Skeletal muscle tissue (tissue), 4 donors: ENCODE measurements around the gene MAN2C1. TPM values are rescaled to one million over a fixed set of nuclear protein-coding genes. Genes with fewer than 3 reads are reported as not detected.
"Not testable (repeated sequence)": the region's sequence is repeated elsewhere in the genome, so short reads cannot be mapped to it uniquely, and the experiment has no call there.

Experiments used
- H3K27ac ChIP-seq: one replicate; pipeline ENCODE4 v1.7.0; 2013; ENCODE audit warnings: mild to moderate bottlenecking, low read depth, low read length, inconsistent platforms
- H3K27me3 ChIP-seq, 3 donors: one replicate each; pipeline ENCODE4 v1.7.0; 2013; ENCODE audit warnings: low read length in 3 of 3; ENCODE audit not compliant: control insufficient read depth in 3 of 3, insufficient read depth in 3 of 3
- H3K36me3 ChIP-seq, 3 donors: one replicate each; pipeline ENCODE4 v1.7.0; 2013; ENCODE audit warnings: low read length in 3 of 3; ENCODE audit not compliant: control insufficient read depth in 3 of 3, insufficient read depth in 3 of 3
- H3K4me1 ChIP-seq, 3 donors: one replicate each; pipeline ENCODE4 v1.7.0; 2013; ENCODE audit warnings: low read length in 3 of 3, mild to moderate bottlenecking in 3 of 3; ENCODE audit not compliant: control insufficient read depth in 3 of 3, insufficient read depth in 3 of 3
- H3K4me3 ChIP-seq, 3 donors: one replicate each; pipeline ENCODE4 v1.7.0; 2013; ENCODE audit warnings: low read length in 3 of 3
- H3K9ac ChIP-seq, 3 donors: one replicate each; pipeline ENCODE4 v1.7.0; 2013; ENCODE audit warnings: low read length in 3 of 3, mild to moderate bottlenecking in 3 of 3, moderate library complexity in 2 of 3, low read depth in 1 of 3
- H3K9me3 ChIP-seq, 3 donors: one replicate each; pipeline ENCODE4 v1.7.0; 2013; ENCODE audit warnings: low read length in 3 of 3; ENCODE audit not compliant: control insufficient read depth in 3 of 3
- total RNA-seq: library from RNA; depleted of rRNA; stranded (reverse); fragments of >200 nt; gene quantifications from one replicate; pipeline ENCODE4 v1.2.3, GENCODE V29; 2014
- donor health status: Osteomylitis.

MAN2C1 gene
- total RNA-seq, 1 donor from 2014 or later = 80.4 TPM

- not testable (repeated sequence) for H3K27ac ChIP-seq, H3K9ac ChIP-seq, H3K9me3 ChIP-seq, H3K4me3 ChIP-seq, H3K36me3 ChIP-seq, H3K27me3 ChIP-seq
- peaks cover 7 to 12% (median 7%) of the 10 kb centered on the region in 3 donors for H3K4me1 ChIP-seq
Measured at GRCh38 chr15:75333654-75334419, 34.6 kb downstream of the MAN2C1 start.

DNA sequence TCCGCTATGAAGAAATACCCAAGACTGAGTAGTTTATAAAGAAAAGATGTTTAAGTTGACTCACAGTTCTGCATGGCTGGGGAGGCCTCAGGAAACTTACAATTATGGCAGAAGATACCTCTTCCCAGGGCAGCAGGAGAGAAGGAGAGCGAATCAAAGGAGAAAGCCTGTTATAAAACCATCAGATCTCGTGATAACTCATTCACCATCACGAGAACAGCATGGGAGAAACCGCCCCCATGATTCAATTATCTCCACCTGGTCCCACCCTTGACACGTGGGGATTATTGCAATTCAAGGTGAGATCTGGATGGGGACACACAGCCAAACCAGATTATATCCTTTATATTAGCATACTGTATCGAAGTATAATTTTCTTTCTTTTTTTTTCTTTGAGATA is 36.3 kb downstream of the MAN2C1 start:
- H3K27ac ChIP-seq, H3K4me3 ChIP-seq, H3K27me3 ChIP-seq, H3K36me3 ChIP-seq, H3K9ac ChIP-seq, H3K9me3 ChIP-seq: not testable (repeated sequence)
- peaks cover 7 to 12% (median 7%) of the 10 kb centered on the region in 3 donors for H3K4me1 ChIP-seq

- no peaks in the 10 kb centered on the region for H3K36me3 ChIP-seq
- no peak overlapping the region for H3K27ac ChIP-seq
- no peaks in the 10 kb centered on the region for H3K4me1 ChIP-seq
- no peak overlapping the region for H3K4me3 ChIP-seq
- H3K27me3 ChIP-seq = no peaks in the 10 kb centered on the region
- H3K9me3 ChIP-seq = no peaks in the 10 kb centered on the region
- no peak overlapping the region for H3K9ac ChIP-seq
Measured at GRCh38 chr15:75329571-75329970, 38.8 kb downstream of the MAN2C1 start.

DNA sequence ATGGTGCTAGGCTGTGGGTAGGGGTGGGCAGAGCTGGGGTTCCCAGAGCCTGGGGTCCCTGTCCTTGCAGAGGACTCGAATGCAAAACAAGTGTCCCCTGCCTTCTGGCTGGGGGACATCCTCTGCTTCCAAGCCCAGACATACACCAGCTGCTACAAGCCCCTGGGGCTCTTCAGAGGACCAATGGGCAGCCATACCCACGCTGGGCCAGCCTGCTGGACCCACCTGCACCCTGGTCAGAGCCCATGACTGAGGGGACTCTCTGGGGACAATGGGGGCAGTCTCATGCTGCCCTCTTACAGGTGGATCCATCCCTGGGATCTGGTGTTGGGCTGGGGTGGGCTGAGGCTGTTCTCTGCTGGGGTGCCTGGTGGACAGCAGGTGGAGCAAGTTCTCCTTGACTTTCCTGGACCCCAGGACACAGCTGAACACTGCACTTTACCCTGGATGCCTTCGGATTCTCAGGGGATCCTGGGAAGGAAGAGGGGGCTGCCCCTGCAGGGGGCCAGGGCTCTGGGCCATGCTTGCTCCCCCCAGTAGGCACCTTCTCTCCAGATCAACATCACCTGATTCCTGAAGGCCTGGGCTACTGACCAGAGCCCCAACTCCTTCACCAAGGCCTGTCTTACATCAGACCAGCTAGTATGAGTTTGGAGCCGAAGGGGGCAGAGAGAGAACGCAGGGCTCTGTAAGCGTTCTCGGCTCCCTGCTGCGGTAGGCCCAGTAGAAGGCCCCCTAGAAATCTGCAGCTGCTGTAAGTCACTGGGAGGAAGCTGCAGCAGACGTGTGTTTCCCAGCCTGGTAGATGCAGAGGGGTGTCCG is 39.7 kb downstream of the MAN2C1 start:
- Histone ChIP-seq H3K4me3 (no peak overlapping the region), H3K9me3 (no peaks in the 10 kb centered on the region), H3K36me3 (no peaks in the 10 kb centered on the region), H3K4me1 (no peaks in the 10 kb centered on the region), H3K9ac (no peak overlapping the region), H3K27me3 (no peaks in the 10 kb centered on the region), H3K27ac (no peak overlapping the region)

DNA sequence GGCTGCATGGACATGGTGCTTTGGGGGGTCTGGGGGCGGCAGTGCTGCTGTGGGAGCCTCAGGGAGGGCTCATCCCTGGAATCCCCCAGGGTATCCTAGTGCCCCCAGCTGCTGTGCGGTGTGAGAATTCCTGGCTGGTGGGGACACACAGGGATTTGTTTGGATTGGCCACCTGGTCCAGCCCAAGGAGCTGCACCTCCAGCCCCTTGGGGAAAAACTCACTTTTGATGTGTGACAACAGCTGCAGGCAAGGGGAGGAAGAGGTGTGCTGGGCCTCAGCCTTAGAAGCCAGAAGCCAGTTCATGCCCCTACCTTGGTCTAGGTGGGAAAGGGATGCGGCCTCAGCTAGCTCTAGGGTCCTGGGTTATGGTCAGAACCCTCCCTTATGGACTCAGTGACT is 40.9 kb downstream of the MAN2C1 start:
- H3K4me3 ChIP-seq = no peak overlapping the region
- no peaks in the 10 kb centered on the region for H3K9me3 ChIP-seq
- H3K27me3 ChIP-seq = no peaks in the 10 kb centered on the region
- H3K9ac ChIP-seq = no peak overlapping the region
- no peaks in the 10 kb centered on the region for H3K4me1 ChIP-seq
- no peak overlapping the region for H3K27ac ChIP-seq
- no peaks in the 10 kb centered on the region for H3K36me3 ChIP-seq

DNA sequence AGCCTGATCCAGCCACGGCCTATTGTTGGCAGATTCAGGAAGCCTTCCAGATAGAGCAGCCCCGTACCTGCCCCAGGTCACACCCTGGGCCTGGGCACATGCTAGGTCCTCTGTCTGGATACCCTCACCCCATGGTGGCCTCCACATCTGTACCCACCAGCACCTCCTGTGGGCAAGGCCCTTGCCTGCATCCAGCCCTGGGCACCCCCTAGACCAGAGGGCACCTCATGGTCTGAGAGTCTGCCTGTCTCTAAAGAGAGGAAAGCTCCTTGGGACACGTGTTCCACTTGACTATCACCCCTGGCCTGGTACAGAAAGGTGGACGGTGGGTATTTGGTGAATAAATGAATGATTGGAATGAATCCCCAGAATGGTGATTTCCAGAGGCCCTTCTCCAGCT is 41.4 kb downstream of the MAN2C1 start:
- H3K9ac ChIP-seq = no peak overlapping the region
- H3K4me1 ChIP-seq = no peaks in the 10 kb centered on the region
- H3K36me3 ChIP-seq = no peaks in the 10 kb centered on the region
- no peaks in the 10 kb centered on the region for H3K27me3 ChIP-seq
- no peaks in the 10 kb centered on the region for H3K9me3 ChIP-seq
- no peak overlapping the region for H3K4me3 ChIP-seq
- no peak overlapping the region for H3K27ac ChIP-seq

DNA sequence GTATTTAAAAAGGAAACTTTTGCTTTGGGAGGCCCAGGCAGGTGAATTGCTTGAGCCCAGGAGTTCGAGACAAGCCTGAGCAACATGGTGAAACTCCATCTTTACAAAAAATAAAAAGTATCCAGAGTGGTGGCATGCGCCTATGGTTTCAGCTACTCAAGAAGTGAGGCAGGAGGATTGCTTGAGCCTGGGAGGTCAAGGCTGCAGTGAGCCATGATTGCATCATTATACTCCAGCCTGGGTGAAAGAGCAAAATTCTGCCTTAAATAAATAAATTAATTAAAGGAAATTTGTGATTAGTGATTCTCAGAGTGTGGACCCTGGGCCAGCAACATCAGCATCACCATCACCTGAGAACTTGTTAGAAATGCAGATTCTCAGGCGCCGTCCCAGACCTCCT is 42.5 kb downstream of the MAN2C1 start:
- Histone ChIP-seq H3K9ac (no peak overlapping the region), H3K27me3 (no peaks in the 10 kb centered on the region), H3K9me3 (no peaks in the 10 kb centered on the region), H3K4me3 (no peak overlapping the region), H3K36me3 (no peaks in the 10 kb centered on the region), H3K4me1 (no peaks in the 10 kb centered on the region), H3K27ac (no peak overlapping the region)

DNA sequence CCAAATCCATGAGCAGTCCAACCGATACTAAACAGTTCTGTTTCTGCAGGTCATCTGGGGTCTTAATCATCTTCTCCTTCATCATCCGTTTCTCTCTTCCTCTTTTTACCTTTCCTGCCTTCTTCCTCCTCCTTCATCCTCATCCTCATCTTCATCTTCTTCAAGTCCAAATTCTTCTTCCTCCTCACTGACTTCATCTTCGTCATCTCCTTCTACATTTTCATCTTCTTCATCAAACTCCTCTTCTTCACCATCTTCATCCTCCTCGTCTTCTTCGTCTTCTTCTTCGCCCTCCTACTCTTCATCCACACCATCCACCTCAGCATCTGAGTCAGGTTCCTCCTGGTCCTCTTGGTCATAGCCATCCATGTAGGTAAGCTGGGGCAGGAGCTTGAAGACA is 46.7 kb downstream of the MAN2C1 start:
- H3K9ac ChIP-seq = no peak overlapping the region
- H3K36me3 ChIP-seq = no peaks in the 10 kb centered on the region
- no peaks in the 10 kb centered on the region for H3K27me3 ChIP-seq
- no peak overlapping the region for H3K27ac ChIP-seq
- no peaks in the 10 kb centered on the region for H3K9me3 ChIP-seq
- H3K4me3 ChIP-seq = no peak overlapping the region
- H3K4me1 ChIP-seq = no peaks in the 10 kb centered on the region

DNA sequence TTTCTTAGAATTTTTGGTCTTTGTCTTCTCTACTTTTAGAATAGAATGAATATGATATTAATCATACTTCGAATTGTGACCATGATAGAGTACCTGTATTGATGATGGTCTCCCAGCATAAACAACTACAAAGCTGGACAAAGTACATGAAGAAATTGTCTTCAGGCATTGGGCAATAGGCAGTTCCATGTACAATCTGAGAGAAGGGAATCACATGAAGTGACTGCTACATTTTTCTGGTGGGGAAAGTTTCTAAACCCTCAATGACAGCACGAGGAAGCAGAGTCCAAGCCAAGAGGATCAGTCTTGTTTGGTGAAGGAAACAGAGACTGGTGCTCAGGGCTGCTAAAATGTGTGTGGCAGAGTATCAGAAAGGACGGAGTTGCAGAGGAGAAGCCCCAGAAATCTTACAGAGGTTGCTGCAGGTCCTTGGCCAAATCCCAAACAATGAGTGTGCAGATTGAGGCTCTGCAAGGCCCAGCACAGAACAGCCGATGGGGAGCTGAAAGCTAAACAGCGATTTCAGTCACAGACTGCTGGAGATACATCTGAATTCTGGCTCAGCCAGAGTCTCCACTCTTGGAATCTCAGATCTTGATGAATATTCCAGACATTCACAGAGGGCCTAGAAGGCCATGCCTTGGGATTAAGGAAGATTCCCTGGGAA is 49.0 kb downstream of the MAN2C1 start:
- not testable (repeated sequence) for H3K27me3 ChIP-seq, H3K4me3 ChIP-seq, H3K27ac ChIP-seq, H3K36me3 ChIP-seq, H3K4me1 ChIP-seq, H3K9me3 ChIP-seq, H3K9ac ChIP-seq
